ENCODE results near the gene OAT. TPM values are rescaled to one million over a fixed set of nuclear protein-coding genes. Genes with fewer than 3 reads are reported as not detected.

The OAT gene
- total RNA-seq, 1 donor from 2014 or later, result 54.2 TPM

DNA sequence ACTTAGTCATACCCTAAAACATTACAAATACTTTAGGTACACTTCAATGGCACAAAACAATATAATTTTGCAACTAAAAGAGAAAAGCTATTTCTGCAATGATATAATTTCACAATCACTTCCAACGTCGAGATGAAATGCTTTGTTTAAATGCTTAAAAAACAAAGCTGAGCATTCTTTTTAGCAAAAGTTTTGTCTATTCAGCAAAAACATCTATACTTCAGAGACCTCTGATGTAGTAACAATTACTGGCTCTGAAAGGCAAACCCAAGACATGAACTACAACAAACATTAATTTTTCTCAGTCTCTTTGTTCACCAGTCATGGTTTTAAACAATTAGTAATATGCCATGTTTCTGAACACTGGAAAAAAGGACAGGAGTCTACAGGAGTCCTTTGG is 16.4 kb downstream of the OAT start:
- TF ChIP-seq, protein P1, sequence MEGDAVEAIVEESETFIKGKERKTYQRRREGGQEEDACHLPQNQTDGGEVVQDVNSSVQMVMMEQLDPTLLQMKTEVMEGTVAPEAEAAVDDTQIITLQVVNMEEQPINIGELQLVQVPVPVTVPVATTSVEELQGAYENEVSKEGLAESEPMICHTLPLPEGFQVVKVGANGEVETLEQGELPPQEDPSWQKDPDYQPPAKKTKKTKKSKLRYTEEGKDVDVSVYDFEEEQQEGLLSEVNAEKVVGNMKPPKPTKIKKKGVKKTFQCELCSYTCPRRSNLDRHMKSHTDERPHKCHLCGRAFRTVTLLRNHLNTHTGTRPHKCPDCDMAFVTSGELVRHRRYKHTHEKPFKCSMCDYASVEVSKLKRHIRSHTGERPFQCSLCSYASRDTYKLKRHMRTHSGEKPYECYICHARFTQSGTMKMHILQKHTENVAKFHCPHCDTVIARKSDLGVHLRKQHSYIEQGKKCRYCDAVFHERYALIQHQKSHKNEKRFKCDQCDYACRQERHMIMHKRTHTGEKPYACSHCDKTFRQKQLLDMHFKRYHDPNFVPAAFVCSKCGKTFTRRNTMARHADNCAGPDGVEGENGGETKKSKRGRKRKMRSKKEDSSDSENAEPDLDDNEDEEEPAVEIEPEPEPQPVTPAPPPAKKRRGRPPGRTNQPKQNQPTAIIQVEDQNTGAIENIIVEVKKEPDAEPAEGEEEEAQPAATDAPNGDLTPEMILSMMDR (IDR thresholded peaks at IDR 0.05), result no peak
- peaks cover 98% of the 10 kb centered on the region for H3K36me3 ChIP-seq
- ATAC-seq (no peak), DNase-seq (no peak)
- H3K4me3 ChIP-seq, result no peak overlapping the region
- no peaks in the 10 kb centered on the region for H3K9me3 ChIP-seq
- no peak overlapping the region for H3K27ac ChIP-seq
- H3K27me3 ChIP-seq (ENCODE audit: low read depth), result no peaks in the 10 kb centered on the region
- H3K4me1 ChIP-seq, result peaks cover 4% of the 10 kb centered on the region
- intact Hi-C loops (cut with DNase I), result no loop called here

DNA sequence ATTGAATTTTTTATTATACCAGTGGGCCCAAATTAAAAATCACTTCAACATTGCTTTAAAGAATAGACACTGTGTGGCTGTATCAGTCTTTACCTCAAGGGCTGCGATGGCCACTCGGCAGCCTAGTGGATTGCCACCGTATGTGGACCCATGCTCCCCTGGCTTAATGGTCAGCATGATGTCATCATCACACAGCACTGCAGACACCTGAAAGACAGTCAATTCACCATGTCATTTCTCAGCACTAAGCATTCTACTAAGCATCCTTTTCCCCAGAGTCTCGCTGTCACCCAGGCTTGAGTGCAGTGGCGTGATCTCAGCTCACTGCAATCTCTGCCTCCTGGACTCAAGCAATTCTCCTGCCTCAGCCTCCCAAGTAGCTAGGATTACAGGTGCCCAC is 17.1 kb downstream of the OAT start:
- peaks cover 4% of the 10 kb centered on the region for H3K4me1 ChIP-seq
- TF ChIP-seq, protein P1 (IDR thresholded peaks at IDR 0.05), result no peak
- DNase-seq (no peak), ATAC-seq (no peak)
- H3K9me3 ChIP-seq, result no peaks in the 10 kb centered on the region
- H3K36me3 ChIP-seq, result peaks cover 98% of the 10 kb centered on the region
- intact Hi-C loops (cut with DNase I), result no loop called here
- H3K4me3 ChIP-seq, result no peak overlapping the region
- H3K27ac ChIP-seq, result no peak overlapping the region
- H3K27me3 ChIP-seq (ENCODE audit: low read depth), result no peaks in the 10 kb centered on the region

DNA sequence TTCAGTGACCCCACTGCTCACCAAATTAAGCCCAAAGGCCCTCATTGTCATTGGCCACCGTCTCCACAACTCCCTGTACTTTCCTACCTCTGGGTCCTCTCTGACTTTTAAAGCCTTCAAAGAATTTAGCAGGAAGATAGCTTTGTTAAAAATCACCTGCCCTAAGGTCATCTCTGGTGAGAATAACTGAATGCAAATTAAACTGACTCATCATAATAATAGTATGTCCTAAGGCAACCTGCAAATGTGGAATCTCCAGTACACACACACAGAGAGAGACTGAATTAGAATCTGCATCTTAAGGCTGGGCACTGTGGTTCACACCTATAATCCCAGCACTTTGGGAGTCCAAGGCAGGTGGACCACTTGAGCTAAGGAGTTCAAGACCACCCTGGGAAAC is 24.1 kb downstream of the OAT start:
- no peak for DNase-seq
- ATAC-seq, result no peak
- intact Hi-C loops (cut with DNase I), result no loop called here
- Histone ChIP-seq H3K9me3 (no peaks in the 10 kb centered on the region), H3K4me3 (no peak overlapping the region), H3K27ac (no peak overlapping the region), H3K27me3 (ENCODE audit: low read depth) (no peaks in the 10 kb centered on the region), H3K4me1 (peaks cover 2% of the 10 kb centered on the region), H3K36me3 (peaks cover 32% of the 10 kb centered on the region)
- TF ChIP-seq, protein P1 (IDR thresholded peaks at IDR 0.05), result no peak

DNA sequence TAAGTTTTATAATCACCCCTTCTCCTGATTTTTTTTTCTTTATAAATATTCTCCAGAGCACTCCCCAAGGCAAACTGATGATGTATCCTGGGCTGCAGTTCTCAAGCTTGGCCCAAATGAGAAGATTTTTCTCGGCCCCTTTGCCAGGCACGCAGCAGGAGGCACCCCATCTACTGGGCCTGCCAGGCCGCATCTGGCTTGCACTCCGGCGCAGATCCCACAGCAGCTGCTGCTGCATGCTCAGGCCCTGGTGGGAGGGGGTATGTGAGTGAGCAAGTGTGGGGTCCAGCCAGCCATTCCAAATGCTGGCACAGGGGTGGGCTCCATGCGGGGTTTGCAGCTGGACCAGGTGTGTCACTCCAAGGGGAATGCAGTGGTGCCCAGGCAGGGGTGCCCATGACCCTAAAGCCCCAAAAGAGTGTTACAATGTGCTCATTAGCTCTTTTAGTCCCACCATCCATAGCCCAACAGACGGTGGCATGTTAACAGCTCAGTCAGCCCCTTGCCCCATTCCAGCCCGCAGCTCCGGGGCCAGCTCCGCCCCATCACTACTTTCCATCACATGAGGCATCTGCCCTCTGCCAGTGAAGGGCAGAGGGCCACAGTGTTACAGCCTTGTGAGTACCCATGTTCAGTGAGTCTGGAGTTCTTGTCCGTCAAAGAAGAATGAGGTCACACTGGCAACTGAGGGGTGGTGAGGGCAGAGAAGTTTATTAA is 25.9 kb downstream of the OAT start:
- ATAC-seq, result no peak
- Histone ChIP-seq H3K27ac (no peak overlapping the region), H3K4me3 (no peak overlapping the region), H3K9me3 (no peaks in the 10 kb centered on the region), H3K27me3 (ENCODE audit: low read depth) (no peaks in the 10 kb centered on the region), H3K36me3 (peaks cover 14% of the 10 kb centered on the region), H3K4me1 (peaks cover 13% of the 10 kb centered on the region)
- intact Hi-C loops (cut with DNase I), result no loop called here
- no peak for DNase-seq
- TF ChIP-seq, protein P1 (IDR thresholded peaks at IDR 0.05), result no peak

DNA sequence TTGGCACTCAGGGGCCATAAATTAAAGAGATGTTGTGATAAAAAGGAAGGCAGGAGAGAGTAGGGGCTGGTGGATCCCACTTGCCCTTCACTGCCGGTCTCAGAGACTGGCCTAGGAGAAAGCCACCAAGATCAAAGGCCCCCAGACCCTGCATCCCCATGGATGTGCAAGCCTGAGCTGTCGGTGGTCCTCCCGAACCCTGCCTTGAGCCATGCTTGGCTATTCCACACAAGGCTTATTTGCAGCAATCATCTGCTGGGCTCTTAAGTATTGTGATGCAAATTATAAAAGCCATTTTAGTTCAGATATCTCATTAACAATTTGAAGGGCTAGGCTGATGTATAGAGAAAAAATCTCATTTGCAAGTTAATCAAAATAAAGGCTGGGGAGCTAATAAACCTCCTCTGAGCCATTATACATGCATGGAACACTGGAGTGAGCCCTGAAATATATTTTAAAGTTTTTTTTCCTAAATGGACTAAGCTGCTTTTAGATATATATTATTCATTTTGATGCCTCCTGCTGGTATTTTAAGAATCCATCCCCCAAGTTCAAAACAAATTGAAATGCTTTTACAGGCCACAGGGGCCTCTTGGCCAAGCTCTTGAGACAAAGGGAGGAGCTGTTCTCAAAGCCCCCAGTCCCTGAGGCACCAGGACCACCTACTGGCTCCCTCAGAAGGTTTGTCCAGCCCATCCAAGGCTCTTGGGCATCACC is 28.1 kb downstream of the OAT start:
- no peak overlapping the region for H3K27ac ChIP-seq
- no peak overlapping the region for H3K4me3 ChIP-seq
- DNase-seq (no peak), ATAC-seq (no peak)
- peaks cover 13% of the 10 kb centered on the region for H3K4me1 ChIP-seq
- TF ChIP-seq, protein P1 (IDR thresholded peaks at IDR 0.05), result no peak
- no peaks in the 10 kb centered on the region for H3K27me3 ChIP-seq (ENCODE audit: low read depth)
- H3K9me3 ChIP-seq, result no peaks in the 10 kb centered on the region
- no peaks in the 10 kb centered on the region for H3K36me3 ChIP-seq
- intact Hi-C loops (cut with DNase I), result no loop called here
